Aorta (tissue), 5 donors: Measurements from ENCODE around the gene WSCD2. TPM values are rescaled to one million over a fixed set of nuclear protein-coding genes. Genes with fewer than 3 reads are reported as not detected.
A peak's percentile ranks its signal among the peaks of the same experiment; 100 is the strongest.

Experiments
- ATAC-seq: fragments of 200-7000 bp; cut with Tn5 transposase; one replicate; pipeline ENCODE4 v1.9.1; 2022; ENCODE audit warnings: moderate library complexity; ENCODE audit not compliant: low FRiP score
- DNase-seq, 2 donors: peaks; one replicate each; pipeline ENCODE4 v3.0.0-alpha.2; 2020
- H3K27ac ChIP-seq, 2 donors: one replicate each; pipeline ENCODE4 v1.5.1; 2013; ENCODE audit warnings: low read length in 2 of 2, mild to moderate bottlenecking in 2 of 2, moderate library complexity in 2 of 2, control low read depth in 1 of 2, inconsistent platforms in 1 of 2, low read depth in 1 of 2
- H3K27me3 ChIP-seq, 2 donors: one replicate each; pipeline ENCODE4 v1.6.1; 2013; ENCODE audit warnings: control low read depth in 1 of 2, low read length in 1 of 2, mild to moderate bottlenecking in 1 of 2, moderate library complexity in 1 of 2; ENCODE audit not compliant: insufficient read depth in 2 of 2, control insufficient read depth in 1 of 2
- H3K36me3 ChIP-seq, 2 donors: one replicate each; pipeline ENCODE4 v1.6.1; 2013; ENCODE audit warnings: control low read depth in 1 of 2, low read length in 1 of 2, mild to moderate bottlenecking in 1 of 2; ENCODE audit not compliant: insufficient read depth in 2 of 2, control insufficient read depth in 1 of 2
- H3K4me1 ChIP-seq, 2 donors: one replicate each; pipeline ENCODE4 v1.6.1; 2013; ENCODE audit warnings: low read length in 2 of 2, control low read depth in 1 of 2, mild to moderate bottlenecking in 1 of 2, moderate library complexity in 1 of 2; ENCODE audit not compliant: insufficient read depth in 2 of 2, control insufficient read depth in 1 of 2
- H3K4me3 ChIP-seq, 2 donors: one replicate each; pipeline ENCODE4 v1.5.1; 2013; ENCODE audit warnings: low read length in 2 of 2, control low read depth in 1 of 2, mild to moderate bottlenecking in 1 of 2
- H3K9me3 ChIP-seq: one replicate; pipeline ENCODE4 v1.6.1; 2013; ENCODE audit warnings: mild to moderate bottlenecking, low read length; ENCODE audit not compliant: control insufficient read depth
- WGBS, 2 donors: extraction: QIAGEN DNeasy Blood & Tissue Kit; methylation state at CpG; one replicate each; pipeline ENCODE4 v1.1.7; 2013; 5-methylcytosine and 5-hydroxymethylcytosine counted together
- intact Hi-C, 2 donors: fragments of 100-400 bp; cut with DNase I; formaldehyde crosslinking; loops; one replicate each; pipeline versions ENCODE4 v1.14.2 to v1.15.0; 2022
- polyA plus RNA-seq, 2 donors: library from polyadenylated mRNA; stranded (reverse); fragments of 200-250 nt; gene quantifications; one replicate each; pipeline ENCODE4 v1.2.3, GENCODE V29; 2013
- total RNA-seq, 2 donors: library from RNA; stranded (reverse); fragmentation: NEBNext Ultra II Directional; extraction: Animal tissue kit (Norgen Biotek cat#: 25700); gene quantifications; one replicate each; pipeline ENCODE4 v1.2.1, GENCODE V29; 2021
- donor health status: healthy with polysubstance abuse.
- donor health status: Bipolar disorder and iron deficiency.
- donor health status: DM: no; HTN: no; CAD: no.
- donor health status: DM: no; HTN: no; CAD: no.
- donor health status: DM: yes; HTN: yes; CAD: no.

Gene WSCD2
- total and polyA plus RNA-seq, 4 donors: 0.75 to 9.7 (median 5.6) TPM; not detected in 1

- Histone ChIP-seq H3K4me1 (no peaks in the 10 kb centered on the region), H3K4me3 (no peak overlapping the region), H3K9me3 (no peaks in the 10 kb centered on the region), H3K36me3 (no peaks in the 10 kb centered on the region), H3K27ac (no peak overlapping the region), H3K27me3 (no peaks in the 10 kb centered on the region)
- 14 to 40% methylated on average over 4 of the region's 4 CpGs for WGBS, 2 donors
- no peak for DNase-seq
- ATAC-seq: no peak
- intact Hi-C loops: no loop called here
These were observed 35.9 kb upstream of the WSCD2 start for GRCh38 chr12:108093209-108093608.

- Histone ChIP-seq H3K4me1 (no peaks in the 10 kb centered on the region), H3K27me3 (no peaks in the 10 kb centered on the region), H3K36me3 (no peaks in the 10 kb centered on the region), H3K27ac (no peak overlapping the region), H3K9me3 (no peaks in the 10 kb centered on the region), H3K4me3 (no peak overlapping the region)
- WGBS, 2 donors: 58 to 73% methylated on average over 2 of the region's 2 CpGs
- intact Hi-C loops: no loop called here
- no peak for ATAC-seq
- DNase-seq: no peak
These were observed 34.9 kb upstream of the WSCD2 start for GRCh38 chr12:108094056-108094649.

- Histone ChIP-seq H3K4me1 (no peaks in the 10 kb centered on the region), H3K27me3 (peaks cover 0 to 2% of the 10 kb centered on the region in 2 donors), H3K4me3 (no peak overlapping the region), H3K36me3 (no peaks in the 10 kb centered on the region), H3K9me3 (no peaks in the 10 kb centered on the region), H3K27ac (no peak overlapping the region)
- ATAC-seq: peak; percentile 44
- 66 to 75% methylated on average over 3 of the region's 3 CpGs for WGBS, 2 donors
- DNase-seq: no peak
- intact Hi-C loops: loop anchor here (5.0 kb wide), 2 partner anchors 105 to 360 kb away; no protein-coding TSS in a partner anchor
These were observed 31.8 kb upstream of the WSCD2 start for GRCh38 chr12:108097160-108097911.

GRCh38 chr12:108098374-108098773 lies 30.7 kb upstream of the WSCD2 start:
- Histone ChIP-seq H3K36me3 (no peaks in the 10 kb centered on the region), H3K27me3 (peaks cover 0 to 2% of the 10 kb centered on the region in 2 donors), H3K9me3 (no peaks in the 10 kb centered on the region), H3K4me3 (no peak overlapping the region), H3K4me1 (no peaks in the 10 kb centered on the region), H3K27ac (no peak overlapping the region)
- DNase-seq (no peak), ATAC-seq (no peak)
- intact Hi-C loops: loop anchor here (2.0 to 5.0 kb wide), 3 partner anchors 94 to 359 kb away; no protein-coding TSS in a partner anchor
- 93 to 95% methylated on average over 8 of the region's 8 CpGs for WGBS, 2 donors

GRCh38 chr12:108099073-108099472 lies 30.0 kb upstream of the WSCD2 start:
- Histone ChIP-seq H3K4me3 (no peak overlapping the region), H3K27ac (no peak overlapping the region), H3K9me3 (no peaks in the 10 kb centered on the region), H3K4me1 (no peaks in the 10 kb centered on the region), H3K36me3 (no peaks in the 10 kb centered on the region), H3K27me3 (peaks cover 0 to 2% of the 10 kb centered on the region in 2 donors)
- ATAC-seq: no peak
- intact Hi-C loops: loop anchor here (1.0 to 5.0 kb wide), 4 partner anchors 94 to 358 kb away; no protein-coding TSS in a partner anchor
- no peak for DNase-seq
- 4 to 5% methylated on average over 3 of the region's 3 CpGs for WGBS, 2 donors

GRCh38 chr12:108099778-108100489 lies 29.2 kb upstream of the WSCD2 start:
- DNase-seq: no peak
- Histone ChIP-seq H3K27me3 (peaks cover 0 to 2% of the 10 kb centered on the region in 2 donors), H3K4me3 (no peak overlapping the region), H3K36me3 (no peaks in the 10 kb centered on the region), H3K4me1 (no peaks in the 10 kb centered on the region), H3K9me3 (no peaks in the 10 kb centered on the region), H3K27ac (no peak overlapping the region)
- no peak for ATAC-seq
- 58 to 65% methylated on average over 4 of the region's 4 CpGs for WGBS, 2 donors
- intact Hi-C loops: loop anchor here (1.0 to 5.0 kb wide), 5 partner anchors 93 to 412 kb away; no protein-coding TSS in a partner anchor

- intact Hi-C loops: loop anchor here in 1 of 2 donors (5.0 kb wide), 1 partner anchor 411 kb away; no protein-coding TSS in a partner anchor
- Histone ChIP-seq H3K36me3 (no peaks in the 10 kb centered on the region), H3K27me3 (peaks cover 0 to 2% of the 10 kb centered on the region in 2 donors), H3K4me3 (no peak overlapping the region), H3K4me1 (no peaks in the 10 kb centered on the region), H3K9me3 (no peaks in the 10 kb centered on the region), H3K27ac (no peak overlapping the region)
- 66 to 70% methylated on average over 3 of the region's 3 CpGs for WGBS, 2 donors
- DNase-seq: no peak
- ATAC-seq: no peak
These were observed 27.4 kb upstream of the WSCD2 start for GRCh38 chr12:108101605-108102175.

GRCh38 chr12:108102363-108102762 lies 26.7 kb upstream of the WSCD2 start:
- WGBS, 2 donors: 0 to 93% methylated on average over 1 of the region's 1 CpG

More at GRCh38 chr12:108102363-108102762, 26.7 kb upstream of the WSCD2 start:
- no peak for ATAC-seq
- DNase-seq: no peak
- Histone ChIP-seq H3K36me3 (no peaks in the 10 kb centered on the region), H3K27me3 (peaks cover 0 to 2% of the 10 kb centered on the region in 2 donors), H3K27ac (no peak overlapping the region), H3K4me1 (no peaks in the 10 kb centered on the region), H3K4me3 (no peak overlapping the region), H3K9me3 (no peaks in the 10 kb centered on the region)
- intact Hi-C loops: loop anchor here in 1 of 2 donors (5.0 kb wide), 1 partner anchor 410 kb away; no protein-coding TSS in a partner anchor
